CD4-positive, alpha-beta T cell treated with Interleukin-6 at 100 ng/mL for 8 hours (primary cell): ENCODE results near the gene MYO10.
"Not testable (repeated sequence)": the region's sequence is repeated elsewhere in the genome, so short reads cannot be mapped to it uniquely, and the experiment has no call there.

ENCODE experiments used
- DNase-seq: peaks from one replicate; pipeline ENCODE4 v3.0.0-alpha.2; 2020; ENCODE audit warnings: mixed read lengths, low spot score

The MYO10 gene

DNA sequence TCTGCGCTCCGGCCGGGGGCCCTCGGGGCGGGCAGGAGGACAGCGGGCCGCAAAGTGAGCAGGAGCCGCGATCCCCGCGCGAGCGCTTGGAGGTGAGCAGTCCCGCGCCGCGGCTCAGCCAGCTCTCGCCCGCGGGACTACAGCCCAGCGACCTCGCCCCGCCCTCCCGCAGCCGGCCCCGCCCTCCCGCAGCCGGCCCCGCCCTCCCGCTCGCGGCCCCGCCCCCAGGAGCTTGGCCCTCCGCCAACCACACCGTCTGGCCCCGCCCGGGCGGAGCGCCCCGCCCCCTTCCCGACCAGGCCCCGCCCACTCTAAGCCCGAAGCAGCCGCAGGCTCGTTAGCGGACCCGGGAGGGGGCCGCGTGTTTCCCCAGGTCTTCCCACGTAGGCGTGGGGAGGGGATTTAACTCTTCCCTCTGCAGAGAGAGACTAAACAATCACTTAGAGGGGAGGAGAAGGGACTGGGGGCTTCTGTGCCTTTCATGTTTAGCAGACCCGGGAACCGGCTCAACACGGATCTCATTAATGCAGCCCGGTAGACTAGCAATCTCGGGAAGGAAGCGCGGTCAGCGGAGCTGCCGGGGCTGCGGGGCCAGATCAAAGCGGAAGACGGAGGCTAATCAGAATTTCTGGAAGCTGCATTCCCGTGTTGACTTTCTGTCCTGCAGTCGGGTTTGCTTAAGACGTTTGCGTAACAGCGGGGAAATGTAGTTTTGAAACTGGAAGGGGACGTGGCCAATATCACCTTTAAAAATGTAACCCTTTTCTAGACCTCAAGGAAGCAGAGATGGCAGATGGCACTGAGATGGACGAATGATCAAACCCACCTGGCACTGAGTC is at the start of gene MYO10:
Gene MYO10, minus strand, starts transcription at position 139 of the 839 bp plus-strand sequence. CDS start 480 bp downstream, outside the sequence.
- peak; percentile 21 for DNase-seq

DNA sequence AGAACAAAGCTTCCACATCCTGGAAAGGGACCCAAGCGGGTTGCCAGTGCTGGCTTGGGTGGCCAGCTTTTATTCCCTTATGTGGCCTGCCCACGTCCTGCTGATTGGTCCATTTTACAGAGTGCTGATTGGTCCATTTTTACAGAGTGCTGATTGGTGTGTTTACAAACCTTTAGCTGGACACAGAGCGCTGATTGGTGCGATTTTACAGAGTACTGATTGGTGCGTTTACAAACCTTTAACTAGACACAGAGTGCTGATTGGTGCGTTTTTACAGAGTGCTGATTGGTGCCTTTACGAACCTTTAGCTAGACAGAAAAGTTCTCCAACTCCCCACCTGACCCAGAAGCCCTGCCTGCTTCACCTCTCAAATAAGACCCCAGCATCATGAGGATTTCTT is 49.2 kb upstream of the MYO10 start:
- DNase-seq, result not testable (repeated sequence)

DNA sequence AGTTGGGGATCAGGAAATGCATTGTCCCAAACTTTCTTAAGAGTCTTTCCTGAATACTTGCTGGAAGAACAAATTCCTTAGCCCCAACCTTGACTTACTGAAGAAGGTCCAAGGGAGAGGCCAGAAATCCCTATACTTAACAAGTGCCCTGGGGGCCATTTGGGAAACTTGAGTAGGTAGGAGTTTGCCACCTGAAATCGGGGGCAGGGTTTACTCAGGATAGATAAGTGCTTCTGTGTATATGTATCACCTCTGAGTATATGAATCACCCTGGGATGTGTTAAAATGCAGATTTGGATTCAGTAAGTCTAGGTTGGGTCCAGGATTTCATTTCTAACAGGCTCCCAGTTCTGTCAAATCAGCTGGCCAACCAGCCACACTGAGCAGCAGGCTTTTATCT is 47.9 kb upstream of the MYO10 start:
- no peak for DNase-seq

DNA sequence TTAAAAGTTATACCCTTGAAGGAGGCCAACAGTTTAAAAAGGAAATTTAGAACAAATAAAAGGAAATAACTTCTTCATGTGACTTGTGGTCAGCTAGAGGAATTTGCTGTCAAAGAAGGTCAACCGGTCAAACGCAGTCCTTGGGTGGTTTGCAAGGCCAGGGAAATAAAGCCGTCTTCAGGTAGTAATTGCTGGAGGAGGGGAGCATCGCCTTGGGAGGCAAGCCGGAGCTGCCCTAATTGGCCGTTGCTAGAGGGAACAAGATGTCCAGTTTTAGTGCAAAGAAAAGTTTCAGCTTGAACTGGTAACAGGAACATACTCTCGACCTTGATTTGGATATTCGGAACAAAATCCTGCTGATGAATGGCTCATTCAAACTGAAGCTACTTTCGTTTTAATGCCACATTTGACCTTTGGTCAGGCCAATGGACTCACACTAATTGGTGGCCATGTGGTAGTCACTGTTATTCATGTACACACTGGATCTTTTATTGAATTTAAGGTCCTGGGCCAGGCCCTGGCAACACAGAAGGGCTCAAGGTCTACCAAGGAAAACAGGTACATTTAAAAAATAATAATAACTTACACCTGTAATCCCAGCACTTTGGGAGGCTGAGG is 47.0 kb upstream of the MYO10 start:
- no peak for DNase-seq

DNA sequence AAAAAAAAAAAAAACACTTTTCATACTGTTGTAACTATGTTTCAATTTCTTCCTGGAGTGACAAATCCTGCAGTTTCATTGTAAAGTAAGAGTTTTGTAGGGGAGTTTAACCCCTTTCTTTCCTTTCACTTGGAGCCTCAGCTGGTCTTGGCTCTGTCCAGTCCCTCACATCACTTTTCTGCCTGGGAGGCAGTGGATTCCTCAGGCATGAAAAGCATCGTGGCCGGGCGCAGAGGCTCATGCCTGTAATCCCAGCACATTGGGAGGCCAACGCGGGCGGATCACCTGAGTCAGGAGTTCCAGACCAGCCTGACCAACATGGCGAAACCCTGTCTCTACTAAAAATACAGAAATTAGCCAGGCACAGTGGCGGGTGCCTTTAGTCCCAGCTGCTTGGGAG is 45.6 kb upstream of the MYO10 start:
- DNase-seq, result no peak

DNA sequence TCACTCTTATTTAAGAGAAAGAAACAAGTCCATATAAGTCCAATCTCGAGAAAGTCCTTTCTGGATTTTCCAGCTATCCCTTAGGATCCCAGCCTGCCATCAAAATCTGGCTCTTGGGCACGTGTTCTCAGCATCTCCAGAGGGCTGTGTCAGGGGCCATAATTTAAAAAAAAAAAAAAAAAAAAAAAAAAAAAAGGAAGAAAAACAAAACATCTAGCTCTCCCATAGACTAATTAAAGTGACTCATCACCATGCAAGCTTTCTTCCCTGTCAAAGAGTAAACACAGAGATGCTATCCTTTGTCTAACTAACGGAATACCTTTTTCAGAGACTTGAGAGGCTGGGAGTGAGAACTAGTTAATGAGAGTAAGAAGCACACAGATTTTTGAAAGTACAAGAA is 44.9 kb upstream of the MYO10 start:
- DNase-seq, result no peak

DNA sequence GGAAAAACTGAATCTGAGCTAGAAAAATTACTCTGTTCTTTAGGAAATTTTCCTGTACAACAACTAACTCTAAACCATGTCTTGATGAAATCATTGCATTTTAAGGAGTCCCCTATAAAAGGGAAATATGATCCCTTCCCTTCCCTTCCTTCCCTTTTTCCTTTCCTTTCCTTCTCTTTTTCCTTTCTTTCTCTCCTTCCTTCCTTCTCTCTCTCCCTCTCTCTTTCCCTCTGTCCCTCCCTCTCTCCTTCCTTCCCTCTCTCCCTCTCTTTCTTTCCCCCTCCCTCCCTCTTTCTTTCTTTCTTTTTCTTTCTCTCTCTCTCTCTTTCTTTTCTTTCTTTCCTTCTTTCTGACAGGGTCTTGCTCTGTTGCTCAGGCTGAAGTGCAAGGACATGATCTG is 42.2 kb upstream of the MYO10 start:
- no peak for DNase-seq

DNA sequence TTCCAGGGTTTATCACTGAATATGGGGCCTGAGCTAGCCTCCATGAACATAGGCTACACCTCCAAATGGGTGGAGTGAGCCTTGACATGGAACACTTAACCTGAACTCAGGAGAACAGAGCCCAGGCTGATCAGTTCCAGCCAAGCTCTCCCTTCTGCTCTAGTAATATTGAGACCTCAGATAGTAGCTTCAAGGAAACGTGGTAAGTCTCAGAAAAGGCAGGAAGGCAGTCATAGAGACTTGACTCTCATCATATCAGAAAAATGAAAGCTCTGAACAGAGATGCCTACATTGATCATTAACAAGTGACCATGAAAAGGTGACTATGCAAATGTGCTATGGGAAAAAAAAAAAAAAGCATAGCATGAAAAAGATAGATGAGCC is 40.5 kb upstream of the MYO10 start:
- DNase-seq, result no peak

DNA sequence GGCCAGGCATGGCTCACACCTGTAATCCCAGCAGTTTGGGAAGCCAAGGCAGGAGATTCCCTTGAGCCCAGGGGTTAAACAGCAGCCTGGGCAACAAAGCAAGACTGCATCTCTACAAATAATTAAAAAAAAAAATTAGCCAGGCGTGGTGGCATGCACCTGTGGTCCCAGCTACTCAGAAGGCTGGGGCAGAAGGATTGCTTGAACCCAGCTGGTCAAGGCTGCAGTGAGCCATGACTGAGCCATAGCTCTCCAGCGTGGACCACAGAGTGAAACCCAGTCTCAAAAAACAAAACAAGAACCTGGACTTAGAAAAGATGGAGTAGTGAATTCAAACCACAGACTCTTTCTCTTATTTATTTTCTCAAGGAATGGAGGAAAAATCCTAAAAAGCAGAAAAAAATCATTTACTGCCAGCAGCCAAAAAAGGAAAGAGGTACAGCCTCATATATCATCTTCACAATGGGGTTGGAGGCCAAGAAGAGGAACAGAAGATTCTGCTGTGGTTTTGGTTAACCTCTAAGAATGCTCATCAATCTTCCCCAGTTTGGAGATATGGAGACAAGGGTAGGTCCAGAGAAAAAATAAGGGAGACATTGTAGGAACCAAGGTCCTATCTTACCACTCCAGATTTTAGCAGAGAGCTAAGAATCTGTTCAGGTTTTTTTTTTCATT is 40.0 kb upstream of the MYO10 start:
- no peak for DNase-seq

DNA sequence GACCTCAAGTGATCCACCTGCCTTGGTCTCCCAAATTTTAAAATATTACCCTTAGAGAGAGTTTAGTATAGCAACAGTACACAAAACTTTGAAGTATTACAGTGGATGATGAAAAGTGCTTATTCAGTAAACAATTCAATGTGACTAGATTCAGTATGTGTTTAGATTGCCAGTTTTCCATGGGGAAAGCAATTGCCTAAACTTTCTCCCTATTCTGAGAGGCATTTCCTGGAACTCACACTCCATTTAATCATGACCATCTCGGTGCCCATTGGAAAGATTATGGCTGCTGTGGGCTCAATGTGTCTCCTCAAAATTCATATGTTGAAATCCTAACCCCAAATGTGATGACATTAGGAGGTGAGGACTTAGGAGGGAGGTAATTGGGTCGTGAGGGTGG is 38.9 kb upstream of the MYO10 start:
- no peak for DNase-seq

DNA sequence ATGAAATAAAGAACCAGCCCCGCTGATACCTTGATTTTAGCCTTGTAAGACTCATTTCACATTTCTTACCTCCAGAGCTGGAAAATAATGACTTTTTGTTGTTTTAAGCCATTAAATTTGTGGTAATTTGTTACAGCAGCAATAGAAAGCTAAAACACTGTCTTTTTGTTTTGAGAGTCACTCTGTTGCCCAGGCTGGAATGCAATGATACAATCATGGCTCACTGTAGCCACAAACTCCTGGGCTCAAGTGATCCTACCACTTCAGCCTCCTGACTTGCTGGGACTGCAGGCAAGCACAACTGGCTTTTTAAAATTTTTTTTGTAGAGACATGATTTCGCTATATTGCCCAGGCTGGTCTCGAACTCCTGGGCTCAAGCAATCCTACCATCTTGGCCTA is 34.7 kb upstream of the MYO10 start:
- DNase-seq, result no peak

DNA sequence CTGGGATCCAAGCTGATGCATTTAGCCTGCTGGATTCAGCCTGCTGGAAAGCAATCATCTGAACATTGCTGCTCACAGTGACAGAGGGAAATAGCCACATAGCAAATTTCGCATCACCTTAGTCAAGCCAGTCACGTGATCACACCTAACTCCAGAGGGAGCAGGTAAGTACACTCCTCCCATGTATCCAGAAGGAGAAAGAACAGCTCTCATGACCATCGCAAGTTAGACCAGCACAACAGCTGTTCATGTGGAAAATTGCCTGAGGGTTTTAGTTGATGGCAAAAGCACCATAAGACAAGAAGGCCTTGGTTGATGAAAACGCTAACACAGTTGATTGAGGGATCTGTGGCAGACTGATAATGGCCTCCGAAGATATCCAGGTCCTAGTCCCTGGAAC is 34.2 kb upstream of the MYO10 start:
- no peak for DNase-seq

DNA sequence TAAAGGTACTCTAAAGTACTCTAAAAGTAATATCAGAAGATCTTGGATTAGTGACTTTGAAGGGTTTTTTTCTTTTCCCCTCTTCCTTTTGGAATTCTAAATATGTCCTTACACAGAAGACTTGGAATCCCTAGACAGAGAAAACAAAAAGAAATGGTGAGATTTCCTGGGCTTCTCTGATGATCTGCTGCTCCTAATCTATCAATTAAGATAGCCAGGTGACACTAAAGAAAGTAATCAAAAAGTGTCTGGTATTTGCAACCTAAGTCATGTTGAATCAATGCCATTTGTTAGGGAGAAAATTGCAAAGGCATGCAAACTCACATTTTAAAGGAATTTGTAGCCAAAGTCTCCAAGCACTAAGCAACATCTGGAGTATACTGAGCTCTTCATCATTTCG is 29.5 kb upstream of the MYO10 start:
- no peak for DNase-seq

DNA sequence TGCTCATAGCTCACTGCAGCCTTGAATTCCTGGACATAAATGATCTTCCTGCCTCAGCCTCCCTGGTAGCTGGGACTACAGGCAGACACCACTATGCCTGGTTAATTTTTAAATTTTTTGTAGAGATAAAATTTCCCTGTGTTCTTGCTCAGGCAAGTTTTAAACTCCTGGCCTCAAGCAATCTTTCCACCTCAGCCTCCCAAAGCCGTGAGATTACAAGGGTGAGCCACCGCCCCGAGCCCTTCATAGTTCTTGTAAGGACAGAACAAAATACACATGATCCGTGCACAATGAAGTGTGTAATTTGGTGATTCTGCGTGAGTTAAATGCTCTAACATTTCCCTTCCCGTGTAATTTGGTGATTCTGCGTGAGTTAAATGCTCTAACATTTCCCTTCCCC is 27.7 kb upstream of the MYO10 start:
- no peak for DNase-seq

DNA sequence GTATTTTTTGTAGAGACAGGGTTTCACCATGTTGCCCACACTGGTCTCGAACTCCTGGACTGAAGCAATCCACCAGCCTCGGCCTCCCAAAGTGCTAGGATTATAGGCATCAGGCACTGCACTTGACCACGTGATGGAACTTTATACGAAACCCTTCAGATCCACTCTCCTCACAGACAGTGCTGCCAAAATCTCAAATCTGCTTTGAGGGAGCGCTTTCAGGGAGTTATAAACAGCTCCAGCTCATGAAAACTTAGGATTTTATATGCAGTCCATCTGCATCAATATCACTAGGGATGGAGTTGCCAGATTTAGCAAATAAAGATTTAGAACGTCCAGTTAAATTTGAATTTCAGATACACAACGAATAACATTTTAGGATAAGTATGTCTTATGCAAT is 25.0 kb upstream of the MYO10 start:
- DNase-seq, result no peak

DNA sequence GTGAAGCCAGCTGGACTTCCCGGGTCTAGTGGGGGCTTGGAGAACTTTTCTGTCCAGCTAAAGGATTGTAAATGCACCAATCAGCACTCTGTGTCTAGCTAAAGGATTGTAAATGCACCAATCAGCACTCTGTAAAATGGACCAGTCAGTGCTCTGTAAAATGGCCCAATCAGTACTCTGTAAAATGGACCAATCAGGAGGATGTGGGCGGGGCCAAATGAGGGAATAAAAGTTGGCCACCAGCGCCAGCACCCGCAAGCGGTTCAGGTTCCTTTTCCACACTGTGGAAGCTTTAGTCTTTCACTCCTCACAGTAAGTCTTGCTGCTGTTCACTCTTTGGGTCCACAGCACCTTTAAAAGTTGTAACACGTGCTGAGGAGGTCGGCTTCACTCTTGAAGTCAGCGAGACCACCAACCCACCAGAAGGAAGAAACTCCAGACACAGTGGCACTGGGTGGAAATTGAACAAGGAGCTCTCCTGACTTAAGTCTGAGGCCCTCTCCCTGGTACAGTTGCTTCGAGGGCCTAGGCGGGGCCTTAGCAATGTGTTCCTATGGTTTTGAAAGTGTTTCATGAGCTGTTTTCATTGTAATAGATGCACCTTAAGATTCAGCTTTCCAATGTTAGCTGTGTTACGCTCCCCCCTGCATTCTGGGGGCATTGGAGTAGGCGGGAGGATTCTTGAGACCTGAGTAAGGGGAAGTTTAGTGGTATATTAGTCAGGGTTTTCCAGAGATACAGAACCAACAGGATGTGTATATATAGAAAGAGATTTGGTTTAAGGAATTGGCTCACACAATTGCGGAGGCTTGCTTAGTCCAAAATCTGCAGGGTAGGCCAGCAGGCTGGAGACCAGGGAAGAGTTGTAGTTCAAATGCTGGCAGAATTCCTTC is 21.5 kb upstream of the MYO10 start:
- no peak for DNase-seq

DNA sequence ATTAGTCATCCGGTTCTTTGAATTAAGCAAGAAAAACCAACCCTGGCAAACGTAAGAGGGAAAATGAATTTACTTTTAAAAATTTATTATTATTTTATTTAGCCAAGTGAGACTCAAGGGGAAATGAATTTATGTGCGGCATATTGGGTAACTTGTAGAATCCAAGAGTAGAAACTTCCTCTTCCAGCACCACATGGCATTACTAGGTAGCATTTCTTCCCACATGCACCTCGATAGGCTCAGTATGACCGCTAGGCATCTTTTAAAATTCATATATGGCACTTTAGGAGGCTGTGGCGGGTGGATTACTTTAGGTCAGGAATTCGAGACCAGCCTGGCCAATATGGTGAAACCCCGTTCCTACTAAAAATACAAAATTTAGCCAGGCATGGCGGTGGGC is 17.6 kb upstream of the MYO10 start:
- no peak for DNase-seq

DNA sequence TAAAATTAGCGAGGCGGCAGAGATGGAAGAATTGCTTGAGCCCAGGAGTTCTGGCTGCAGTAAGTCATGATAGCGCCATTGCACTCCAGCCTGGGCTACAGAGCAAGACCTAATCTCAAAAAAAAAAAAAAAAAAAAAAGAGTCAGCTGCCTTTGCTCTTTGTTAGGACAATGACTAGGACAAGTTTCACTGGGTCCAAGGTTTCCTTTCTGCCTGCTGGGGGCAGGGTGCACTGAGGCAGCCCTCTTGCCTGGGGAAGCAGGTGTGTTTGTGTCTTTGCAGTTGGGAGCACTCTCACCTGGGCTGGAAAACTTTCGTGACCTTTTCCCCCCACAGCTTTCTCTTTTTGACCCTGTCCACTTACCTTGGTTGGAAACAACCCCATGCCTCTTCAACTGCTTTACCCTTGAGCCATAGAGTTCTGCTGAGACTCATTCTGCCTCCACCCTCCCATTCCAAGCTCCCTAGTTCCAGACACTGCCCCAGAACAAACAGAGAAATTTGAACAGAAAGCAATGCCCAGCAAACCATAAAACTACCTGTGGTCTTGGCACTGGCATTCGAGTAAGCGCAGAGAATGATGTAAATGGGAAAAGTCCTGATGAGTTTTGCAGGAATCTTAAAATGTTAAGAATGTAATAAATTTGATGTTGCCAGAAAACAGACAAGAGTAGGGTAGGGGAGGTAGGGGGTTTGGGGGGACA is 17.0 kb upstream of the MYO10 start:
- no peak for DNase-seq

DNA sequence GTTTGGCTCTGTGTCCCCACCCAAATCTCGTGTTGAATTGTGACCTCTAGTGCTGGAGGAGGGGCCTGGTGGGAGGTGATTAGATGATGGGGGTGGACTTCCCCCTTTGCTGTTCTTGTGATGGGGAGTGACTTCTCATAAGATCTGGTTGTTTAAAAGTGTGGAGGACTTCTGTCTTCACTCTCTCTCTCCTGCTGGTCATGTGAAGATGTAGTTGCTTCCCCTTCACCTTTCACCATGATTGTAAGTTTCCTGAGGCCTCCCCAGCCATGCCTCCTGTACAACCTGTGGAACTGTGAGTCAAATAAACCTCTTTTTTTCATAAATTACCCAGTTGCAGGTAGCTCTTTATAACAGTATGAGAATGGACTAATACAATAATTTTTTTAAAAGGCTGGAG is 10.6 kb upstream of the MYO10 start:
- no peak for DNase-seq

DNA sequence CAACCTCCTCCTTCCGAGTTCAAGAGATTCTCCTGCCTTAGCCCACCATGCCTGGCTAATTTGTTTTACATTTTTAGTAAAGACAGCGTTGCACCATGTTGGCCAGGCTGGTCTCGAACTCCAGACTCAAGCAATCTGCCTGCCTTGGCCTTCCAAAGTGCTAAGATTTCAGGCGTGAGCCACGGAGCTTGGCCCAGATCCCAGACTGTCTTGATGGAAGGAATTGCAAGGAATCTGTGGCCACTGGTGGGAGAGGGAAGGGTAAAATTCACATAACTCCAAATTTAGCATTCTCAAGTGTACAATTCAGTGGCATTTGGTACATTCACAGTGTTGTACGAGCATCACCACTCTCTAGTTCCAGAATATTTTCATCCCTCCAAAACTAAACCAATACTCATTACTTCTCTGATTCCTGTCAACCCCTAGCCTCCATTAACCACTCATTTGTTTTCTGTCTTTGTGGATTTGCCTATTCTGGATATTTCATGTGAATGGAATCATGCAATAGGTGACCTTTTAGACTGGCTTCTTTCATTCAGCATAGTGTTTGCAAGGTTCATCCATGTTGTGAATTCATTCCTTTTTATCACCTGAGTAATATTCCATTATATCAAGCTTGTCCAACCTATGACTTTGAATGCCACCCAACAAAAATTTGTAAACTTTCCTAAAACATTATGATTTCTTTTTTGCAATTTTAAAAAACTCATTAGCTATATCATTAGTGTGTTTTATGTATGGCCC is 8.9 kb upstream of the MYO10 start:
- no peak for DNase-seq
